WTC11 (cell line): ENCODE data around the gene NQO2.

Experiments
- ATF1 ChIP-seq: sonication (generic); formaldehyde crosslinking; IDR thresholded peaks from 2 replicates; pipeline ENCODE4 v1.8.1; 2023; ENCODE audit warnings: mild to moderate bottlenecking, moderate library complexity, missing genetic modification reagents
- CREB1 ChIP-seq: sonication (generic); formaldehyde crosslinking; IDR thresholded peaks from 2 replicates; pipeline ENCODE4 v1.8.0; 2023; ENCODE audit warnings: mild to moderate bottlenecking, missing genetic modification reagents
- CREM ChIP-seq: sonication (generic); formaldehyde crosslinking; IDR thresholded peaks from 2 replicates; pipeline ENCODE4 v1.8.1; 2022; ENCODE audit warnings: mild to moderate bottlenecking, missing genetic modification reagents, moderate library complexity
- ELF4 ChIP-seq: sonication (generic); formaldehyde crosslinking; IDR thresholded peaks from 2 replicates; pipeline ENCODE4 v1.8.1; 2022; ENCODE audit warnings: low read depth, mild to moderate bottlenecking, moderate library complexity, missing genetic modification reagents
- NFYB ChIP-seq: sonication (generic); formaldehyde crosslinking; conservative IDR thresholded peaks from 2 replicates; pipeline ENCODE4 v1.8.0; 2022; ENCODE audit warnings: low read depth, missing genetic modification reagents
- SP1 ChIP-seq: sonication (generic); formaldehyde crosslinking; conservative IDR thresholded peaks from 2 replicates; pipeline ENCODE4 v1.8.1; 2022; ENCODE audit warnings: missing genetic modification reagents
- ZNF121 ChIP-seq: sonication (generic); formaldehyde crosslinking; IDR thresholded peaks from 2 replicates; pipeline ENCODE4 v1.8.0; 2023; ENCODE audit warnings: missing genetic modification reagents
- ZNF263 ChIP-seq: sonication (generic); formaldehyde crosslinking; IDR thresholded peaks from 2 replicates; pipeline ENCODE4 v1.8.1; 2022; ENCODE audit warnings: low read depth, mild to moderate bottlenecking, moderate library complexity, missing genetic modification reagents
- TF ChIP-seq, protein P1 (sequence below): fragments of 200-600 bp; IDR thresholded peaks from 2 replicates; pipeline ENCODE4 v1.8.0; 2022; ENCODE audit warnings: antibody characterized with exemption
- TF ChIP-seq, protein P2 (sequence below): sonication (generic); formaldehyde crosslinking; IDR thresholded peaks from 2 replicates; pipeline ENCODE4 v1.8.0; 2022; ENCODE audit warnings: mild to moderate bottlenecking, missing genetic modification reagents
- TF ChIP-seq, protein P3 (sequence below): sonication (generic); formaldehyde crosslinking; IDR thresholded peaks from 2 replicates; pipeline ENCODE4 v1.8.0; 2022; ENCODE audit warnings: mild to moderate bottlenecking, missing genetic modification reagents

DNA sequence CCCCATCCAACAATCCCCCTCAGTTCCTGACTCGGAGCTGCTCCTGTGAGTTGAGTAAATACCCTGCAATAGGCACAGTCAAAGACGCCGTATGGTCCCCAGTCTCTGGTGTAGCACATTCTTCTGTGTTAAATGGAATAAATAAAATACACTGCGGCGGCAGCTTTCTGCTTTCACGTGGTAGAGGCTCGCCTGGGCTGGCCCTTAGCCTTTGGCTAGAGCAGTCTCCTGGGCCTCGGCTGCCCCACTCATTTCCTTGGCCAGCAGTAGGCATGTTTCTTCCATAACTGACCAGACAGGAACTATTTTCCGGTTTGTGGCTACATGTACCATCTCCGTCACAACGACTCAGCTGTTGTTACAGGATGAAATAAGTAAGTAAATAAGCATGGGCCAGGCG, 49.0 kb upstream of the NQO2 start:
- TF ChIP-seq ELF4 (no peak), CREB1 (CRISPR knock-in tag) (no peak), NFYB (CRISPR knock-in tag) (no peak), ZNF121 (CRISPR knock-in tag) (no peak), CREM (CRISPR knock-in tag) (no peak), SP1 (no peak), ATF1 (CRISPR knock-in tag) (no peak), ZNF263 (CRISPR knock-in tag) (no peak)
- TF ChIP-seq, protein P1, sequence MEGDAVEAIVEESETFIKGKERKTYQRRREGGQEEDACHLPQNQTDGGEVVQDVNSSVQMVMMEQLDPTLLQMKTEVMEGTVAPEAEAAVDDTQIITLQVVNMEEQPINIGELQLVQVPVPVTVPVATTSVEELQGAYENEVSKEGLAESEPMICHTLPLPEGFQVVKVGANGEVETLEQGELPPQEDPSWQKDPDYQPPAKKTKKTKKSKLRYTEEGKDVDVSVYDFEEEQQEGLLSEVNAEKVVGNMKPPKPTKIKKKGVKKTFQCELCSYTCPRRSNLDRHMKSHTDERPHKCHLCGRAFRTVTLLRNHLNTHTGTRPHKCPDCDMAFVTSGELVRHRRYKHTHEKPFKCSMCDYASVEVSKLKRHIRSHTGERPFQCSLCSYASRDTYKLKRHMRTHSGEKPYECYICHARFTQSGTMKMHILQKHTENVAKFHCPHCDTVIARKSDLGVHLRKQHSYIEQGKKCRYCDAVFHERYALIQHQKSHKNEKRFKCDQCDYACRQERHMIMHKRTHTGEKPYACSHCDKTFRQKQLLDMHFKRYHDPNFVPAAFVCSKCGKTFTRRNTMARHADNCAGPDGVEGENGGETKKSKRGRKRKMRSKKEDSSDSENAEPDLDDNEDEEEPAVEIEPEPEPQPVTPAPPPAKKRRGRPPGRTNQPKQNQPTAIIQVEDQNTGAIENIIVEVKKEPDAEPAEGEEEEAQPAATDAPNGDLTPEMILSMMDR, result no peak
- TF ChIP-seq, protein P2, sequence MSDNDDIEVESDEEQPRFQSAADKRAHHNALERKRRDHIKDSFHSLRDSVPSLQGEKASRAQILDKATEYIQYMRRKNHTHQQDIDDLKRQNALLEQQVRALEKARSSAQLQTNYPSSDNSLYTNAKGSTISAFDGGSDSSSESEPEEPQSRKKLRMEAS (CRISPR knock-in tag), result no peak
- TF ChIP-seq, protein P3, sequence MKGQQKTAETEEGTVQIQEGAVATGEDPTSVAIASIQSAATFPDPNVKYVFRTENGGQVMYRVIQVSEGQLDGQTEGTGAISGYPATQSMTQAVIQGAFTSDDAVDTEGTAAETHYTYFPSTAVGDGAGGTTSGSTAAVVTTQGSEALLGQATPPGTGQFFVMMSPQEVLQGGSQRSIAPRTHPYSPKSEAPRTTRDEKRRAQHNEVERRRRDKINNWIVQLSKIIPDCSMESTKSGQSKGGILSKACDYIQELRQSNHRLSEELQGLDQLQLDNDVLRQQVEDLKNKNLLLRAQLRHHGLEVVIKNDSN, result no peak
